Vagina (tissue), 2 donors: ENCODE measurements around the gene FAM156B.

Experiments
- POLR2A ChIP-seq, 2 donors: fragments of 450-650 bp; IDR thresholded peaks; one replicate each; pipeline ENCODE4 v1.6.1; 2017; ENCODE audit warnings: antibody characterized with exemption in 2 of 2, mild to moderate bottlenecking in 2 of 2, moderate library complexity in 2 of 2
- POLR2AphosphoS5 ChIP-seq, 2 donors: sonication (generic); formaldehyde crosslinking; IDR thresholded peaks; one replicate each; pipeline ENCODE4 v1.9.0; 2017; ENCODE audit warnings: antibody characterized with exemption in 2 of 2, mild to moderate bottlenecking in 2 of 2, low read depth in 1 of 2; ENCODE audit not compliant: insufficient read depth in 1 of 2
- TF ChIP-seq, protein P1 (sequence below), 3 experiments: fragments of 450-650 bp in 2 of 3; fragments of 200-600 bp in 1 of 3; sonication (generic) in 1 of 3; IDR thresholded peaks; one replicate each; pipeline ENCODE4 v1.5.1; 2017 to 2019; ENCODE audit warnings: antibody characterized with exemption in 3 of 3, mild to moderate bottlenecking in 2 of 3, moderate library complexity in 2 of 3

DNA sequence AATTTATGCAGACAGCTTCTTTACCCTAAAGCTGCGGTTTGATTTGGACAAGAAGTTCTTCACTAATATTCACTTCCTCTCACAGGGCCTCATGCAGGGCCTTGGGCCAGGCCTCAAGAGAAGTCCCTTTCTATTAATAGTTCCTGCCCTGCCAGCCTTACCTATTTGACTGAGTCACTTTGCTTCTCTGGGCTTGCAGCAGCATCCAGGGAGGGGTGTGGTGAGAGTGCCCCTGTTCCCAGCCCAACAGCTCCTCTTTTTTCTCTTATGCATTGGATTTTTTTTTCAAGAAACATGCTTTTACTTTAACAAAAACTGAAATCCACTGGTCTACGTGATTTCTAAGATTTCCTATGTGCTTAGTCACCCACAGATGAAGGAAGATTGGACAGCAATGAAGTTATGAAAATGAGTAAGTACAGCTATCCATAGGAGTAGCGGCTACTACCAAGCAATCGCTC is 26.7 kb downstream of the FAM156B start:
- TF ChIP-seq, protein P1, sequence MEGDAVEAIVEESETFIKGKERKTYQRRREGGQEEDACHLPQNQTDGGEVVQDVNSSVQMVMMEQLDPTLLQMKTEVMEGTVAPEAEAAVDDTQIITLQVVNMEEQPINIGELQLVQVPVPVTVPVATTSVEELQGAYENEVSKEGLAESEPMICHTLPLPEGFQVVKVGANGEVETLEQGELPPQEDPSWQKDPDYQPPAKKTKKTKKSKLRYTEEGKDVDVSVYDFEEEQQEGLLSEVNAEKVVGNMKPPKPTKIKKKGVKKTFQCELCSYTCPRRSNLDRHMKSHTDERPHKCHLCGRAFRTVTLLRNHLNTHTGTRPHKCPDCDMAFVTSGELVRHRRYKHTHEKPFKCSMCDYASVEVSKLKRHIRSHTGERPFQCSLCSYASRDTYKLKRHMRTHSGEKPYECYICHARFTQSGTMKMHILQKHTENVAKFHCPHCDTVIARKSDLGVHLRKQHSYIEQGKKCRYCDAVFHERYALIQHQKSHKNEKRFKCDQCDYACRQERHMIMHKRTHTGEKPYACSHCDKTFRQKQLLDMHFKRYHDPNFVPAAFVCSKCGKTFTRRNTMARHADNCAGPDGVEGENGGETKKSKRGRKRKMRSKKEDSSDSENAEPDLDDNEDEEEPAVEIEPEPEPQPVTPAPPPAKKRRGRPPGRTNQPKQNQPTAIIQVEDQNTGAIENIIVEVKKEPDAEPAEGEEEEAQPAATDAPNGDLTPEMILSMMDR (IDR thresholded peaks at IDR 0.05), result no peak
- TF ChIP-seq POLR2A (IDR thresholded peaks at IDR 0.05) (no peak), POLR2AphosphoS5 (IDR thresholded peaks at IDR 0.05; ENCODE audit: insufficient read depth in 1 of 2, low read depth in 1 of 2) (no peak)
